RCC 7860 (cell line): Measurements from ENCODE around the gene DEAF1.

Source experiments
- DNase-seq: peaks from one replicate; pipeline ENCODE4 v3.0.0-alpha.2; 2015; ENCODE audit warnings: low spot score
- FAIRE-seq: peaks from 2 replicates; lab custom pipeline; 2012; peaks lifted over from hg19 to GRCh38; lab: Jason Lieb, UNC

DEAF1 gene

GRCh38 chr11:615504-616319 lies 79.3 kb downstream of the DEAF1 start, which contains the start of gene IRF7:
TSS of gene IRF7 (minus strand) at chr11:615950. CDS start at chr11:615364, 586 bp downstream.
- DNase-seq (peak; percentile 48), FAIRE-seq (no peak)

GRCh38 chr11:614623-615503 lies 80.2 kb downstream of the DEAF1 start:
- DNase-seq (no peak), FAIRE-seq (no peak)

DNA sequence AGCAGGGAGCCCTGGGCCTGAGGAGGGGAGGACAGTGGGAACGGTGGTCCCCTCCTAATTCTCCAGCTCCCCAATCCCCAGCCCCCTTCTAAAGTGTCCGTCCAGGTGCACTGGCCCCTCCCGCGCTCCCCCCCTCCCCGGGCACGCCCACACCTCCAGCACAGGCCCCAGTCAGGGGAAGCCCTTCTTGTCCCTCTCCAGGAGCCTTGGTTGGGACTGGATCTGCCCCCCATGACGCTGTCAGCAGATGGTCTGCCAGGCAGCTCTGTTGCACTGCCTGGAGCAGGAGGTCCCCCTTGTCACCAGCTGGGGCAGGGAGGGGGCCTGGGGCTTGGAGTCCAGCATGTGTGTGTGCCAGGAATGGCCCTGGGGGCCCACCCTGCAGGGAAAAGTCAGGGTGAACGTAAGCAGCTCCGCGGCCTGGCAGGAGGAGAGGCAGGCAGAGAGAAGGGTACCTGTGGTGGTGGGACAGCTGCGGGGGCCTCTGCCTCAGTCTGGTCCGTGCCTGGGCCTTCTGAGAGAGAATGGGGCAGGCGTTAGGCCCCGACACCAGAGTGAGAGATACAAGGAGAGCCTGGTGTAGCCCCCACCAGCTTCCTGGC lies 80.9 kb downstream of the DEAF1 start:
- no peak for FAIRE-seq
- DNase-seq = no peak

GRCh38 chr11:613369-613968 lies 81.6 kb downstream of the DEAF1 start:
- FAIRE-seq (no peak), DNase-seq (peak; percentile 20)

GRCh38 chr11:612961-613300 lies 82.1 kb downstream of the DEAF1 start:
- no peak for FAIRE-seq
- no peak for DNase-seq

DNA sequence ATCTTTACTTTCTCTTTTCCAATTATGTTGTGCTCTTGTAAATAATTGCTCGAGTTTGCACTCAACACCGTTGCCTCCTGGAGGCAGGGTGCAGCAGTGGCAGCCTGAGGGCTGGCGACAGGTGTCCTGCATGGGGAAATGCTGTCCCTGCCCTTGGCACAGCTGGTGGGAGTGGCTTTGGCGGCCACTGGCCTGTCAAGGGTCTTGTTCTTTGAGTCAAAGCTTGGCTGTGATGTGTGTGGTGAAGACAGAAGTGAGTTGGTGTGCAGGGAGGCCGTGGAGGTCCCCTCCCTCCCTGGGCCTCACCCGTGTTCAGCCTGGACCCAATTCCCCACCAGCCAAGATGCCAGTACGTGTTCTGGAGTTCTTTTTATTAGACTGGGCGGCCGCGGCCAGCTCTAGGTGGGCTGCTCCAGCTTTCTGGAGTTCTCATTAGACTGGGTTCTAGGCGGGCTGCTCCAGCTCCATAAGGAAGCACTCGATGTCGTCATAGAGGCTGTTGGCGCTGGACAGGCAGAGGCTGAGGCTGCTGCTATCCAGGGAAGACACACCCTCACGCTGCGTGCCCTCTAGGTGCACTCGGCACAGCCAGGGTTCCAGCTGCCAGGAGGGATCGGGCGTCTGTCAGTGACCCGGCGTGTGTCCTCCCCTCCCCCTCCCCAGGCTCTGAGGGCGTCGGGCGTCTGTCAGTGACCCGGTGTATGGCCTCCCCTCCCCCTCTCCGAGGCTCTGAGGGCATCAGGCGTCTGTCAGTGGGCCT lies 82.6 kb downstream of the DEAF1 start:
- peak; percentile 10 for DNase-seq
- no peak for FAIRE-seq

- FAIRE-seq (no peak), DNase-seq (no peak)
These were observed 83.7 kb downstream of the DEAF1 start for GRCh38 chr11:611001-611996.

- no peak for DNase-seq
- FAIRE-seq = no peak
These were observed 84.7 kb downstream of the DEAF1 start for GRCh38 chr11:610146-610801.

DNA sequence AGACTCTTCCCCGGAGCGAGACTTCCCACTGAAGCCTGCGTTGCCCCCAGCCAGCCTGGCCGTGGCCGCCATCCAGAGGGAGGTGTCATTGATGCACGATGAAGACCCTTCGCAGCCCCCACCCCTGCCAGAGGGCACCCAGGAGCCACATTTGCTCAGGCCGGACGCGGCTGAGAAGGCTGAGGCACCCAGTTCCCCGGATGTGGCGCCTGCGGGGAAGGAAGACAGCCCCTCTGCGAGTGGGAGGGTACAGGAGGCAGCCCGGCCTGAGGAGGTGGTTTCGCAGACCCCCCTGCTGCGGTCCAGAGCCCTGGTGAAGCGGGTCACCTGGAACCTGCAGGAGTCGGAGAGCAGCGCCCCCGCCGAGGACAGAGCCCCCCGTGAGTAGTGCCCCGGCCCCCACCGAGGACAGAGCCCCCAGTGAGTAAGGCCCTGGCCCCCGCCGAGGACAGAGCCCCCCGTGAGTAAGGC lies 85.6 kb downstream of the DEAF1 start:
- FAIRE-seq = no peak
- DNase-seq = no peak

DNA sequence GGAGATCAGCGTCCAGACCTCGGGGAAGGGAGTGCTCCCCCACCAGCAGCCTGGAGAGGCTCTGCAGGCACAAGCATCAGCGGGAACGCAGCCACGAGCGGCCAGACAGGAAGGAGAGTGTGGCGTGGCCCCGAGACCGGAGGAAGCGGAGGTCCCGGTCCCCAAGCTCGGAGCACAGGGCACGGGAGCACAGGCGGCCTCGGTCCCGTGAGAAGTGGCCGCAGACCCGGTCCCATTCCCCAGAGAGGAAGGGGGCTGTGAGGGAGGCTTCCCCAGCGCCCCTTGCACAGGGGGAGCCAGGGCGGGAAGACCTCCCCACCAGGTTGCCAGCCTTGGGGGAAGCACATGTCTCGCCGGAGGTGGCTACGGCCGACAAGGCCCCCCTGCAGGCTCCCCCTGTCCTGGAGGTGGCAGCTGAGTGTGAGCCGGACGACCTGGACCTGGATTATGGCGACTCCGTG lies 86.2 kb downstream of the DEAF1 start:
- no peak for FAIRE-seq

GRCh38 chr11:607971-608659 lies 86.9 kb downstream of the DEAF1 start:
- DNase-seq (no peak), FAIRE-seq (no peak)

More for the DNA sequence above, 86.2 kb downstream of the DEAF1 start:
- no peak for DNase-seq

DNA sequence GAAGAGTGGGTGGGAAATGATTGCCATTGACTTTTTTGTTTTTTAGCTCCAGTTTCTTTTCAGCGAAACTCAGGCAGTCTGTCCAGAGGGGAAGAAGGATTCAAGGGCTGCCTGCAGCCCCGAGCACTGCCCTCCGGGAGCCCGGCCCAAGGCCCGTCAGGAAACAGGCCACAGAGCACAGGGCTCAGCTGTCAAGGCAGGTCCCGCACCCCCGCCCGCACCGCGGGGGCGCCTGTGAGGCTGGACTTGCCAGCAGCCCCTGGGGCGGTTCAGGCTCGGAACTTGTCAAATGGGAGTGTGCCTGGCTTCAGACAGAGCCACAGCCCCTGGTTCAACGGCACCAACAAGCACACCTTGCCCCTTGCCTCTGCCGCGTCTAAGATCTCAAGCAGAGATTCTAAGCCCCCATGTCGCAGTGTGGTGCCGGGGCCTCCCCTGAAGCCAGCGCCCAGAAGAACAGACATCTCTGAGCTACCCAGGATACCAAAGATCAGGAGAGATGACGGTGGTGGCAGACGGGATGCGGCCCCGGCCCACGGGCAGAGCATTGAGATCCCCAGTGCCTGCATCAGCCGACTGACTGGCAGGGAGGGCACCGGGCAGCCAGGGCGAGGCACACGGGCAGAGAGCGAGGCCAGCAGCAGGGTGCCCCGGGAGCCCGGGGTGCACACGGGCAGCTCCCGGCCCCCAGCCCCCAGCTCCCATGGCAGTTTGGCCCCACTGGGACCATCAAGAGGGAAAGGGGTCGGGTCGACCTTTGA lies 87.8 kb downstream of the DEAF1 start:
- FAIRE-seq (no peak), DNase-seq (no peak)

- DNase-seq (no peak), FAIRE-seq (no peak)
These were observed 88.8 kb downstream of the DEAF1 start for GRCh38 chr11:606245-606644.

- DNase-seq (no peak), FAIRE-seq (no peak)
These were observed 89.5 kb downstream of the DEAF1 start for GRCh38 chr11:605286-606129.

DNA sequence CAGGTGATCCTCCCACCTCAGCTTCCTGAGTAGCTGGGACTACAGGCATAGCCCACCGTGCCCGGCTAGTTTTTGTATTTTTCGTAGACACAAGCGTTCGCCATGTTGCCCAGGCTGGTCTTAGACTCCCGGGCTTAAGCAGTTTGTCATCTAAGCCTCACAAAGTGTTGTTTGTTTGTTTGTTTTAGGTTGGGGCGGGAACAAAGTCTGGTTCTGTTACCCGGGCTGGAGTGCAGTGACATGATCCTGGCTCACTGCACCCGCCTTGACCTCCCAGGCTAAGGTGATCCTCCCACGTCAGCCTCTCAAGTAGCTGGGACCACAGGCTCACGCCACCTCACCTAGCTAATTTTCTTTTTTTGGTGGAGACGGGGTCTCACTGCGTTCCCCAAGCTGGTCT lies 91.9 kb downstream of the DEAF1 start:
- FAIRE-seq = no peak
- DNase-seq = no peak

DNA sequence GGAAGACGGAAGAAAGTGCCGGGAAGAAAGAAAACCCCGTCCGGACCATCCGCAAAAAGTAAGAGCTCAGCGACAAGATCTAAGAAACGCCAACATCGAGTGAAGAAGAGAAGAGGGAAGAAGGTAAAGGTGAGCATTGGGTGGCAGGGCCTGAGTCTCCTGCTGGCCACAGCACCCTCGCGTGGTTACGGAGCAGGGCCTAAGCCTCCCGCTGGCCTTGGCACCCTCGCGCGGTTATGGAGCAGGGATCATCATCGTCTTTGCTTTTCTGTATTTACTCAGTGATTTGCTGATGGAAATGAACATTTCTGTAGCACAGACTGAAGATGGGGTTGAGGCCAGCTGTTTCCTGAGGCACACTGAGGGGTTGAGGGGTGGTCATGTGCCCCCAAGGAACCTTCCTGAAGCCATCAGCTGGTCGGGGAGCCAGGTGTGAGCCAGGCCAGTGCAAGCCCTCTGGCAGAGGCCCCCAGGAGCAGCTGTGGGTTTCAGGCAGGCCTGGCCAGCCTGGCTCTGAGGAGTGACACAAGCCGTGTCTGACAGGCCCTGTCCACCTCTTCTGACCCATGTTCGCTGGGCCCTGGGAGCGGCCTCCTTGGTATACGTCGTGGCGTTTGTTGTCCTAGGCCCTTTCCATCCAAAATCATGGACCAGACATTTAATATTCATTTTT lies 93.3 kb downstream of the DEAF1 start:
- FAIRE-seq (no peak), DNase-seq (no peak)
